KBM-7 (cell line): ENCODE measurements around the gene ANK2.

Experiments used
- DNase-seq: peaks from one replicate; pipeline ENCODE4 v3.0.0-alpha.2; 2015
- in situ Hi-C: fragments of 300-500 bp; cut with MboI; formaldehyde crosslinking; loops from 2 replicates; pipeline ENCODE4 v1.14.3; 2020; ENCODE audit warnings: low sequenced_read_pairs, low pct_unique_long_range_greater_than_20kb, mixed read lengths

Gene ANK2

GRCh38 chr4:113049421-113050370, at the start of gene ANK2:
Gene ANK2, plus strand, starts transcription at chr4:113049653. Its CDS starts 76 bp downstream, at chr4:113049729.
- in situ Hi-C loops: no loop called here
- no peak for DNase-seq

- in situ Hi-C loops: no loop called here
- no peak for DNase-seq
Measured at GRCh38 chr4:113003841-113004240, 45.6 kb upstream of the ANK2 start.

GRCh38 chr4:113004655-113005054, 44.8 kb upstream of the ANK2 start:
- no peak for DNase-seq
- in situ Hi-C loops: no loop called here

- in situ Hi-C loops: no loop called here
Measured at GRCh38 chr4:113006632-113007031, 42.8 kb upstream of the ANK2 start.

GRCh38 chr4:113007151-113007550, 42.3 kb upstream of the ANK2 start:
- in situ Hi-C loops: no loop called here
- DNase-seq: no peak

More at GRCh38 chr4:113006632-113007031, 42.8 kb upstream of the ANK2 start:
- DNase-seq: no peak

GRCh38 chr4:113008135-113008534, 41.3 kb upstream of the ANK2 start:
- no peak for DNase-seq
- in situ Hi-C loops: no loop called here

- in situ Hi-C loops: no loop called here
- no peak for DNase-seq
Measured at GRCh38 chr4:113008716-113009115, 40.7 kb upstream of the ANK2 start.

- in situ Hi-C loops: no loop called here
- no peak for DNase-seq
Measured at GRCh38 chr4:113009461-113009860, 40.0 kb upstream of the ANK2 start.

GRCh38 chr4:113012122-113012725, 37.2 kb upstream of the ANK2 start:
- in situ Hi-C loops: no loop called here
- DNase-seq: no peak

- in situ Hi-C loops: no loop called here
- DNase-seq: no peak
Measured at GRCh38 chr4:113012786-113013185, 36.7 kb upstream of the ANK2 start.

GRCh38 chr4:113013751-113014150, 35.7 kb upstream of the ANK2 start:
- no peak for DNase-seq
- in situ Hi-C loops: no loop called here

- no peak for DNase-seq
- in situ Hi-C loops: no loop called here
Measured at GRCh38 chr4:113016377-113016776, 33.1 kb upstream of the ANK2 start.

- in situ Hi-C loops: no loop called here
- DNase-seq: no peak
Measured at GRCh38 chr4:113020966-113021365, 28.5 kb upstream of the ANK2 start.

- in situ Hi-C loops: no loop called here
Measured at GRCh38 chr4:113024388-113024787, 25.1 kb upstream of the ANK2 start.

GRCh38 chr4:113025416-113025815, 24.0 kb upstream of the ANK2 start:
- no peak for DNase-seq
- in situ Hi-C loops: no loop called here

More at GRCh38 chr4:113024388-113024787, 25.1 kb upstream of the ANK2 start:
- no peak for DNase-seq

GRCh38 chr4:113026556-113026955, 22.9 kb upstream of the ANK2 start:
- in situ Hi-C loops: no loop called here

GRCh38 chr4:113028074-113028473, 21.4 kb upstream of the ANK2 start:
- no peak for DNase-seq
- in situ Hi-C loops: no loop called here

More at GRCh38 chr4:113026556-113026955, 22.9 kb upstream of the ANK2 start:
- DNase-seq: no peak

GRCh38 chr4:113031212-113031611, 18.2 kb upstream of the ANK2 start:
- in situ Hi-C loops: no loop called here
- no peak for DNase-seq

- no peak for DNase-seq
- in situ Hi-C loops: no loop called here
Measured at GRCh38 chr4:113040793-113041192, 8.7 kb upstream of the ANK2 start.

GRCh38 chr4:113042502-113042901, 7.0 kb upstream of the ANK2 start:
- no peak for DNase-seq
- in situ Hi-C loops: no loop called here
